H9 (cell line): Measurements from ENCODE around the gene COLEC12. TPM values are rescaled to one million over a fixed set of nuclear protein-coding genes. Genes with fewer than 3 reads are reported as not detected.

Experiments
- DNase-seq: peaks from one replicate; pipeline ENCODE4 v3.0.0-alpha.2; 2017
- H2AFZ ChIP-seq: one replicate; pipeline ENCODE4 v1.6.1; 2013; ENCODE audit warnings: mild to moderate bottlenecking, low read length, control low read depth, moderate library complexity
- H2AK5ac ChIP-seq: 2 replicates; pipeline ENCODE4 v1.6.1; 2013; ENCODE audit warnings: low read length, control low read depth, mixed read lengths; ENCODE audit not compliant: insufficient read length
- H2BK120ac ChIP-seq: one replicate; pipeline ENCODE4 v1.6.1; 2013; ENCODE audit warnings: low read depth, mild to moderate bottlenecking, low read length, control low read depth, inconsistent platforms; ENCODE audit not compliant: poor library complexity, severe bottlenecking
- H2BK12ac ChIP-seq: 2 replicates; pipeline ENCODE4 v1.6.1; 2013; ENCODE audit warnings: low read length, control low read depth, mixed read lengths, low read depth; ENCODE audit not compliant: insufficient read length
- H2BK15ac ChIP-seq: 2 replicates; pipeline ENCODE4 v1.6.1; 2013; ENCODE audit warnings: low read depth, low read length, control low read depth
- H2BK20ac ChIP-seq: one replicate; pipeline ENCODE4 v1.6.1; 2013; ENCODE audit warnings: low read depth, mild to moderate bottlenecking, low read length, control low read depth, inconsistent platforms; ENCODE audit not compliant: poor library complexity, severe bottlenecking
- H2BK5ac ChIP-seq: 2 replicates; pipeline ENCODE4 v1.6.1; 2013; ENCODE audit warnings: low read length, control low read depth, mixed read lengths; ENCODE audit not compliant: insufficient read length
- H3K14ac ChIP-seq: 2 replicates; pipeline ENCODE4 v1.6.1; 2013; ENCODE audit warnings: low read length, control low read depth; ENCODE audit not compliant: insufficient read depth
- H3K18ac ChIP-seq: 2 replicates; pipeline ENCODE4 v1.6.1; 2013; ENCODE audit warnings: low read depth, mild to moderate bottlenecking, mixed read lengths, low read length, control low read depth; ENCODE audit not compliant: insufficient read length
- H3K23ac ChIP-seq: 2 replicates; pipeline ENCODE4 v1.6.1; 2013; ENCODE audit warnings: low read length, control low read depth, mixed read lengths, low read depth; ENCODE audit not compliant: insufficient read length
- H3K23me2 ChIP-seq: 2 replicates; pipeline ENCODE4 v1.6.1; 2013; ENCODE audit warnings: low read depth, mild to moderate bottlenecking, mixed read lengths, low read length, control low read depth; ENCODE audit not compliant: insufficient read length, poor library complexity, severe bottlenecking
- H3K27ac ChIP-seq: 2 replicates; pipeline ENCODE4 v1.5.1; 2013; ENCODE audit warnings: low read length, control low read depth, mixed read lengths, low read depth; ENCODE audit not compliant: insufficient read length
- H3K27me3 ChIP-seq: 2 replicates; pipeline ENCODE4 v1.6.1; 2013; ENCODE audit warnings: low read length, control low read depth, inconsistent platforms; ENCODE audit not compliant: insufficient read depth
- H3K4ac ChIP-seq: 2 replicates; pipeline ENCODE4 v1.6.1; 2013; ENCODE audit warnings: low read depth, mild to moderate bottlenecking, control low read depth, inconsistent platforms, low read length, moderate library complexity
- H3K4me1 ChIP-seq: 2 replicates; pipeline ENCODE4 v1.6.1; 2013; ENCODE audit warnings: low read length, control low read depth, inconsistent platforms; ENCODE audit not compliant: insufficient read depth
- H3K4me2 ChIP-seq: 2 replicates; pipeline ENCODE4 v1.6.1; 2013; ENCODE audit warnings: low read length, control low read depth, mixed read lengths; ENCODE audit not compliant: insufficient read length, insufficient read depth
- H3K56ac ChIP-seq: 2 replicates; pipeline ENCODE4 v1.6.1; 2013; ENCODE audit warnings: low read depth, mild to moderate bottlenecking, mixed read lengths, low read length, control low read depth; ENCODE audit not compliant: insufficient read length
- H3K79me1 ChIP-seq: 2 replicates; pipeline ENCODE4 v1.6.1; 2013; ENCODE audit warnings: low read depth, mild to moderate bottlenecking, moderate library complexity, low read length, control low read depth, inconsistent platforms; ENCODE audit not compliant: insufficient read depth, poor library complexity, severe bottlenecking
- H3K79me2 ChIP-seq: 2 replicates; pipeline ENCODE4 v1.6.1; 2013; ENCODE audit warnings: low read length, control low read depth, inconsistent platforms; ENCODE audit not compliant: insufficient read depth
- H3K9ac ChIP-seq: 2 replicates; pipeline ENCODE4 v1.6.1; 2013; ENCODE audit warnings: low read length, control low read depth, mixed read lengths; ENCODE audit not compliant: insufficient read length; ENCODE audit errors: extremely low read depth
- H3K9me3 ChIP-seq: one replicate; pipeline ENCODE4 v1.6.1; 2013; ENCODE audit warnings: low read depth, low read length, inconsistent platforms; ENCODE audit not compliant: control insufficient read depth
- H3T11ph ChIP-seq: one replicate; pipeline ENCODE4 v1.6.1; 2013; ENCODE audit warnings: mild to moderate bottlenecking, low read length, control low read depth, inconsistent platforms
- H4K20me1 ChIP-seq: one replicate; pipeline ENCODE4 v1.6.1; 2013; ENCODE audit not compliant: control insufficient read depth, insufficient read length, insufficient read depth
- H4K5ac ChIP-seq: 2 replicates; pipeline ENCODE4 v1.6.1; 2013; ENCODE audit warnings: low read depth, mild to moderate bottlenecking, mixed read lengths, low read length, control low read depth; ENCODE audit not compliant: insufficient read length
- H4K8ac ChIP-seq: replicated peaks from 2 replicates; pipeline ENCODE4 v1.6.1; 2013; ENCODE audit warnings: low read length, control low read depth, mixed read lengths, low read depth; ENCODE audit not compliant: insufficient read length
- H4K91ac ChIP-seq: 2 replicates; pipeline ENCODE4 v1.6.1; 2013; ENCODE audit warnings: low read depth, mild to moderate bottlenecking, moderate library complexity, mixed read lengths, low read length, control low read depth; ENCODE audit not compliant: insufficient read length
- H3K27ac Mint-ChIP-seq, 3 experiments: 2 replicates in 2 of 3; 3 replicates in 1 of 3; pipeline ENCODE4 v1.8.0; 2020 to 2021; ENCODE audit warnings: mixed read lengths in 3 of 3, mild to moderate bottlenecking in 1 of 3, moderate library complexity in 1 of 3
- H3K27me3 Mint-ChIP-seq: 2 replicates; pipeline ENCODE4 v1.8.0; 2021; ENCODE audit warnings: low read depth, mild to moderate bottlenecking, moderate library complexity, mixed read lengths
- H3K36me3 Mint-ChIP-seq, 3 experiments: 2 replicates in 2 of 3; 3 replicates in 1 of 3; pipeline ENCODE4 v1.8.0; 2020 to 2021; ENCODE audit warnings: low read depth in 3 of 3, mixed read lengths in 3 of 3; ENCODE audit not compliant: insufficient read depth in 1 of 3
- H3K4me1 Mint-ChIP-seq, 2 experiments: 2 replicates each; pipeline ENCODE4 v1.8.0; 2020; ENCODE audit warnings: mixed read lengths in 2 of 2
- H3K4me3 Mint-ChIP-seq, 2 experiments: 2 replicates in 1 of 2; 3 replicates in 1 of 2; pipeline ENCODE4 v1.8.0; 2020 to 2021; ENCODE audit warnings: mild to moderate bottlenecking in 2 of 2, mixed read lengths in 2 of 2, moderate library complexity in 1 of 2
- H3K9me3 Mint-ChIP-seq, 2 experiments: 2 replicates in 1 of 2; 3 replicates in 1 of 2; pipeline ENCODE4 v1.8.0; 2020; ENCODE audit warnings: mild to moderate bottlenecking in 2 of 2, mixed read lengths in 2 of 2, moderate library complexity in 1 of 2
- CTCF ChIP-seq: fragments of 200-600 bp; sonication (generic); conservative IDR thresholded peaks from 3 replicates; pipeline ENCODE4 v1.8.0; 2021; ENCODE audit warnings: antibody characterized with exemption, mild to moderate bottlenecking
- WGBS: extraction: QIAGEN DNeasy Blood & Tissue Kit; methylation state at CpG from one replicate; pipeline ENCODE4 v1.1.7; 2013; ENCODE audit warnings: missing lambda C conversion rate, low lambda C conversion rate, mixed read lengths; ENCODE audit not compliant: insufficient read length; ENCODE audit errors: extremely low coverage; 5-methylcytosine and 5-hydroxymethylcytosine counted together
- total RNA-seq: library from RNA; stranded (reverse); gene quantifications from 2 replicates; pipeline ENCODE4 v1.2.1, GENCODE V29; 2021

COLEC12 gene
- total RNA-seq, 1 experiment from 2014 or later: 0.70 TPM

- Histone ChIP-seq H3K4me2 (no peak overlapping the region), H3K23ac (no peak overlapping the region), H3K27me3 (no peaks in the 10 kb centered on the region), H3T11ph (no peak overlapping the region), H2BK120ac (no peak overlapping the region), H3K14ac (no peak overlapping the region), H3K56ac (no peak overlapping the region), H4K5ac (no peak overlapping the region), H3K4ac (no peak overlapping the region), H4K91ac (no peak overlapping the region), H2BK12ac (no peak overlapping the region), H3K9me3 (no peaks in the 10 kb centered on the region), H3K79me2 (no peaks in the 10 kb centered on the region), H4K20me1 (no peaks in the 10 kb centered on the region), H3K79me1 (no peaks in the 10 kb centered on the region), H3K9ac (no peak overlapping the region), H3K23me2 (no peaks in the 10 kb centered on the region), H2BK20ac (no peak overlapping the region), H2AFZ (no peak overlapping the region), H3K4me1 (no peaks in the 10 kb centered on the region), H2BK15ac (no peak overlapping the region), H2AK5ac (no peak overlapping the region), H3K27ac (no peak overlapping the region), H2BK5ac (no peak overlapping the region), H3K18ac (no peak overlapping the region), H4K8ac (no peak overlapping the region)
- no peak for TF ChIP-seq CTCF
- DNase-seq: no peak
- H3K27ac Mint-ChIP-seq: no peak overlapping the region
- H3K4me1 Mint-ChIP-seq: peaks cover 16% of the 10 kb centered on the region in 2 experiments
- H3K4me3 Mint-ChIP-seq: no peak overlapping the region
- no peaks in the 10 kb centered on the region for H3K36me3 Mint-ChIP-seq
- no peaks in the 10 kb centered on the region for H3K9me3 Mint-ChIP-seq
- H3K27me3 Mint-ChIP-seq: peaks cover 10% of the 10 kb centered on the region
- no CpG with 5 or more reads among the region's 8 CpGs for WGBS
Observed at GRCh38 chr18:378079-378478, 122.4 kb downstream of the COLEC12 start.
